OCI-LY3 (cell line): ENCODE measurements around the gene CHIT1.

Source experiments
- H2AFZ ChIP-seq: fragments of 200-600, 300-600 bp; shearing (Covaris generic); 2 replicates; pipeline ENCODE4 v1.6.0; 2014; ENCODE audit warnings: antibody characterized with exemption, low read depth, low read length
- H3K27ac ChIP-seq: fragments of 200-600, 300-600 bp; sonication (generic); 2 replicates; pipeline ENCODE4 v1.5.1; 2014; ENCODE audit warnings: mild to moderate bottlenecking, low read length, moderate library complexity, mixed read lengths
- H3K27me3 ChIP-seq: fragments of 200-600, 300-600 bp; sonication (generic); 2 replicates; pipeline ENCODE4 v1.6.1; 2014; ENCODE audit warnings: low read depth, low read length, mixed read lengths
- H3K36me3 ChIP-seq: fragments of 200-600, 300-600 bp; sonication (generic); replicated peaks from 2 replicates; pipeline ENCODE3; 2014; ENCODE audit warnings: low read depth, low read length, mixed read lengths
- H3K4me1 ChIP-seq: fragments of 300-600, 200-600 bp; sonication (generic); 2 replicates; pipeline ENCODE4 v1.6.1; 2014; ENCODE audit warnings: low read length, mixed read lengths
- H3K4me2 ChIP-seq: fragments of 200-600, 300-600 bp; sonication (generic); 2 replicates; pipeline ENCODE4 v1.6.1; 2014; ENCODE audit warnings: low read length, mixed read lengths
- H3K4me3 ChIP-seq: fragments of 300-600, 200-600 bp; sonication (generic); 2 replicates; pipeline ENCODE4 v1.5.1; 2014; ENCODE audit warnings: antibody characterized with exemption, mild to moderate bottlenecking, low read length, moderate library complexity
- H3K79me2 ChIP-seq: fragments of 300-600, 200-600 bp; shearing (Covaris generic); 2 replicates; pipeline ENCODE4 v1.6.1; 2014; ENCODE audit warnings: mild to moderate bottlenecking, low read length, mixed read lengths
- H3K9ac ChIP-seq: fragments of 300-600, 200-600 bp; shearing (Covaris generic); 2 replicates; pipeline ENCODE4 v1.6.0; 2014; ENCODE audit warnings: mild to moderate bottlenecking, low read length, moderate library complexity
- H3K9me3 ChIP-seq: fragments of 200-600, 300-600 bp; shearing (Covaris generic); 2 replicates; pipeline ENCODE4 v1.6.1; 2014; ENCODE audit warnings: low read length, mixed read lengths; ENCODE audit not compliant: insufficient read depth
- H4K20me1 ChIP-seq: fragments of 200-600, 300-600 bp; sonication (generic); 2 replicates; pipeline ENCODE4 v1.6.1; 2016; ENCODE audit warnings: low read length, mixed read lengths; ENCODE audit not compliant: insufficient read depth
- EZH2phosphoT487 ChIP-seq: fragments of 200-600 bp; shearing (Covaris generic); IDR thresholded peaks from 2 replicates; pipeline ENCODE4 v1.6.1; 2018; ENCODE audit warnings: antibody characterized with exemption, mixed run types, low read depth
- TF ChIP-seq, protein P1 (sequence below): fragments of 200-600, 300-600 bp; sonication (generic); IDR thresholded peaks from 2 replicates; pipeline ENCODE4 v1.5.1; 2014; ENCODE audit warnings: antibody characterized with exemption, low read length, low read depth

The CHIT1 gene

DNA sequence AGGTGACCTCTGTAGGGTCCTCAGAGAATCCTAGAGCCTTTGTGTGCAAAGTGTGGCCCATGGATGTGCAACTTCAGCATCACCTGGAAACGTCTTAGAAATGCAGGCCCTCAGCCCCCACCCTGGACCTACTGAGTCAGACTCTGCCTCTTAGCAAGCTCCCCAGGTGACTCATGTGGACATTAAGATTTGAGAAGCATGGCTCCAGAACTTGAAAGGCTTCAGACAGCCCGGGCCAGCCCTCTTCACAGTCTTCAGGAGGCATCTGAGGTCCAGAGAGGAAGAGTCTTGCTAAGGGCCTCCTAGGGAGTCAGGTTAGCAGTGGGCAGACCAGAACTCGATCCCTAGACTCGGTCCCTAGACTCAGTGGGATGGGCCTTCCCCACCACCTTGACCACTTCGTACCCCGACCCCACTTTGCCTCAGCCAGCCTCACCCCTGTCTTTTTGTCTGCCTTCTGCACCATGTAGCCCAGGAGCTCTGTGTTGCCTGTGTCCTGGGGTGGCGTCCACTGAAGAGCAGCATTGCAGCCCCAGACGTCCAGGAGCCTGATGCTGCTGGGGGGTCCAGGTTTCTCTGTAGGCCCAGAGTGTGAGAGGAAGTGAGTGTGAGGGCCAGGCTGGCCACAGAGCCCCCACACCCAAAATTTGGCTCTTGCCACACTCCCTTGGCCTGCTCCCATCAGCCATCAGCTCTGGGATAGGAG is 58.7 kb downstream of the CHIT1 start:
- Histone ChIP-seq H3K4me2 (no peak overlapping the region), H3K79me2 (no peaks in the 10 kb centered on the region), H3K4me3 (no peak overlapping the region)

DNA sequence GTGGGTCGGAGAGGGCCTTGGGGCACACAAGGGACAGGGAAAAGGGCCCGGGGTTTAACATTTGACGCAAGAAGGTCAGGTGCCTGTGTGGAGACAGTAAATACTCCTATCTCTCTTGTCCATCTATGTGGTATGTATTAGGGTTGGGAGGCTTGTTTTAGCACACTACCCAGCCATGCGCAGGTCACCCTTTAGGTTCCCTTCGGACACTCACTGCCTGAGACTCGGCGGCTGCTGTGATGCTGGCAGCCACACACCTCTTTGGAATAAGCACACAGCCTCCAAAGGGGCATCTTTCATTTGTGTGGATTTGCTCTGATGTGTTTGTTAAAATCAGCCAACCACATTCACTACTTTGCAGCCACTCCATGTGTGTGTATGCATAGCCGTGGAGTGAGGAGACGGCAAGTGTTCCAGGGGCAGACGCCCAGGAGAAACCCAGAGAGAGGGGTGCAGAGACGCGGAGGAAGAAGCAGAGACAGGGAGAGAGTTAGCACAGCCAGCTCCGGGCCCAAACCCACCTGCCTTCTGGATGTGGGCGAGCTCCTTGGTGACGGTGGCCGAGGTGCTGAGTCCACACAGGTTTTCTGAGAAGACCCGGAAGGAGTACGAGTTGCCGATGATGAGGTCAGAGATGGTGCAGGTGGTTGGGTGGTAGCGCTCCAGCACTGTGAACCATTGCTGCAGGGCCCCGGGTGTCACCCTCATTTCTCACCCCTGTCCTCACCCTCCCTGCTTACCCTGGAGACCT is 59.5 kb downstream of the CHIT1 start:
- Histone ChIP-seq H3K4me3 (no peak overlapping the region), H4K20me1 (peaks cover 5% of the 10 kb centered on the region; the same call in 1 of the 2 replicates), H3K36me3 (no peaks in the 10 kb centered on the region), H3K27ac (no peak overlapping the region), H3K79me2 (no peaks in the 10 kb centered on the region), H3K27me3 (peaks cover 35% of the 10 kb centered on the region), H3K4me2 (no peak overlapping the region), H3K9me3 (no peaks in the 10 kb centered on the region), H3K4me1 (peaks cover 26% of the 10 kb centered on the region), H2AFZ (no peak overlapping the region), H3K9ac (no peak overlapping the region)
- TF ChIP-seq, protein P1, sequence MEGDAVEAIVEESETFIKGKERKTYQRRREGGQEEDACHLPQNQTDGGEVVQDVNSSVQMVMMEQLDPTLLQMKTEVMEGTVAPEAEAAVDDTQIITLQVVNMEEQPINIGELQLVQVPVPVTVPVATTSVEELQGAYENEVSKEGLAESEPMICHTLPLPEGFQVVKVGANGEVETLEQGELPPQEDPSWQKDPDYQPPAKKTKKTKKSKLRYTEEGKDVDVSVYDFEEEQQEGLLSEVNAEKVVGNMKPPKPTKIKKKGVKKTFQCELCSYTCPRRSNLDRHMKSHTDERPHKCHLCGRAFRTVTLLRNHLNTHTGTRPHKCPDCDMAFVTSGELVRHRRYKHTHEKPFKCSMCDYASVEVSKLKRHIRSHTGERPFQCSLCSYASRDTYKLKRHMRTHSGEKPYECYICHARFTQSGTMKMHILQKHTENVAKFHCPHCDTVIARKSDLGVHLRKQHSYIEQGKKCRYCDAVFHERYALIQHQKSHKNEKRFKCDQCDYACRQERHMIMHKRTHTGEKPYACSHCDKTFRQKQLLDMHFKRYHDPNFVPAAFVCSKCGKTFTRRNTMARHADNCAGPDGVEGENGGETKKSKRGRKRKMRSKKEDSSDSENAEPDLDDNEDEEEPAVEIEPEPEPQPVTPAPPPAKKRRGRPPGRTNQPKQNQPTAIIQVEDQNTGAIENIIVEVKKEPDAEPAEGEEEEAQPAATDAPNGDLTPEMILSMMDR, result no peak
- TF ChIP-seq EZH2phosphoT487, result no peak

More for the DNA sequence above, 58.7 kb downstream of the CHIT1 start:
- H2AFZ ChIP-seq, result no peak overlapping the region
- peaks cover 43% of the 10 kb centered on the region for H3K27me3 ChIP-seq
- no peak overlapping the region for H3K27ac ChIP-seq
- no peak overlapping the region for H3K9ac ChIP-seq
- no peak for TF ChIP-seq EZH2phosphoT487
- TF ChIP-seq, protein P1, result no peak
- H4K20me1 ChIP-seq, result peaks cover 5% of the 10 kb centered on the region; the same call in 1 of the 2 replicates
- no peaks in the 10 kb centered on the region for H3K9me3 ChIP-seq
- H3K36me3 ChIP-seq, result no peaks in the 10 kb centered on the region
- H3K4me1 ChIP-seq, result peaks cover 33% of the 10 kb centered on the region

DNA sequence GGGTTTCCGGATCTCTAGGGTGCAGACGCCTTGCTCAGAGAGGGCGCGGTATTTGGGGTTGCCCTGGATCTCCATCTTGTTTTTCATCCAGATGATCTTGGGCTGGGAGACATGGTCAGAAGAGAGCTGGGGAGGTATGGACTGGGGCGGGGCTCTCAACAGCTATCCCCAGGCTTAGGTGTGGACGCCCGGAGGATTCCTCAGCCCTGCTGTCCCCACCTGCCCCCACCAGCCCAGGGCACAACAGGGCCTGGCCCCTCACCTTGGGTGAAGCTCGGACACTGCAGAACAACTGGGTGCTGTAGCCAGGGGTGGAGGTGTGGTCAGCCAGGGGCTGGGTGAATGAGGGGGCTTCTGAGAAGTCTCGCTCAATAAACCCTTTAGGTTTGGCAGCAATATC is 60.5 kb downstream of the CHIT1 start:
- Histone ChIP-seq H3K79me2 (no peaks in the 10 kb centered on the region), H3K36me3 (no peaks in the 10 kb centered on the region), H3K4me3 (no peak overlapping the region), H3K4me1 (peaks cover 17% of the 10 kb centered on the region), H3K27me3 (peaks cover 36% of the 10 kb centered on the region), H3K9me3 (no peaks in the 10 kb centered on the region), H4K20me1 (peaks cover 1% of the 10 kb centered on the region; the same call in 1 of the 2 replicates), H3K27ac (no peak overlapping the region), H3K9ac (no peak overlapping the region), H3K4me2 (no peak overlapping the region), H2AFZ (no peak overlapping the region)
- TF ChIP-seq, protein P1, result no peak
- no peak for TF ChIP-seq EZH2phosphoT487

DNA sequence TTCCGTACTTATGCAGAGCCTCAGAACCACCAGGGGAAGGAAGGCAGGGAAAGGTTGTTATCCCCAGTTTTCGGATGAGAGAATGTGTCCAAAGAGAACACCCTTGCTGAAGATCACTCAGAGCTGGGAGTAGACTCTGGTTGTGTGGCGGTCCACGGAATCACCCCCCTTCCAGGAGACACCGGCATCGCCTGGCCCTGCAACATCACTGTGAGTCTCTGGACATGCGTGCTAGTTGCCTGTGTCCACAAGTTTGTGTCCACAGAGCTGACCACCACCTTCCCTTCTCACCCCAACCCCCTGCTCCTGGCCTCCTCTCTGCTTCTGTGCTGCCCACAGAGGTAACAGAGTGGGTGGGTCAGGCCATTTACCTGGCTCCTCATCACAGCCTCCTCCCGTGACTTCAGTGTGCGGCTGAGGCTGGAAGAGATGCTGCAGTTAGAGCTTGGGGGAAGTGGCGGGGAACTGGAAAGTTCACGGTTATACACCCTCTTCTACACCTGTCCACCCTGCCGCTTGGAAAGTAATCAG is 61.2 kb downstream of the CHIT1 start:
- no peaks in the 10 kb centered on the region for H3K79me2 ChIP-seq
- H4K20me1 ChIP-seq, result no peaks in the 10 kb centered on the region
- H3K9me3 ChIP-seq, result no peaks in the 10 kb centered on the region
- no peak overlapping the region for H3K9ac ChIP-seq
- no peak overlapping the region for H3K4me3 ChIP-seq
- H3K27me3 ChIP-seq, result peaks cover 43% of the 10 kb centered on the region
- no peak overlapping the region for H3K27ac ChIP-seq
- H2AFZ ChIP-seq, result no peak overlapping the region
- TF ChIP-seq, protein P1, result no peak
- no peak for TF ChIP-seq EZH2phosphoT487
- no peak overlapping the region for H3K4me2 ChIP-seq
- H3K4me1 ChIP-seq, result peaks cover 11% of the 10 kb centered on the region
- H3K36me3 ChIP-seq, result no peaks in the 10 kb centered on the region
